ENCODE results near the gene ROBO3.

DNA sequence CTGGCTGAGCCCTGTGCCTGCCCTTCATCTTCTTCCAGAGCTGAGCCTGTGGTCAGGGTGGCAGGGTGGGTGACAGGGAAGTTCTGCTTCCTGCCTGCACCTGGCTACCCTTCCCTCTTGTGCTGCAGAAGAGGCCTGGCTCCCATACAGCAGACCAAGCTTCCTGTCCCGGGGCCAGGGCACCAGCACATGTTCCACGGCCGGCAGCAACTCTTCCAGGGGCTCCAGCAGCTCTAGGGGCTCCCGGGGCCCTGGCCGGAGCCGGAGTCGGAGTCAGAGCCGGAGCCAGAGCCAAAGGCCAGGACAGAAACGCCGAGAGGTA is 15.0 kb downstream of the ROBO3 start:
- TF ChIP-seq ZNF555 (tag by site-specific recombination; conservative IDR thresholded peaks at IDR 0.05) (no peak), ZNF707 (tag by site-specific recombination; IDR thresholded peaks at IDR 0.05) (no peak), KLF9 (tag by site-specific recombination; IDR thresholded peaks at IDR 0.05; ENCODE audit: low read depth) (no peak), ZNF501 (tag by site-specific recombination; IDR thresholded peaks at IDR 0.05) (no peak), HOXA7 (CRISPR knock-in tag; IDR thresholded peaks at IDR 0.05; ENCODE audit: borderline replicate concordance) (no peak), ZSCAN16 (tag by site-specific recombination; IDR thresholded peaks at IDR 0.05) (no peak), ZFP69B (tag by site-specific recombination; IDR thresholded peaks at IDR 0.05) (no peak), ZNF157 (tag by site-specific recombination; IDR thresholded peaks at IDR 0.05) (no peak), ZFP37 (tag by site-specific recombination; IDR thresholded peaks at IDR 0.05) (no peak), MYNN (tag by site-specific recombination; IDR thresholded peaks at IDR 0.05; ENCODE audit: borderline replicate concordance) (no peak)
- TF ChIP-seq, protein P1, sequence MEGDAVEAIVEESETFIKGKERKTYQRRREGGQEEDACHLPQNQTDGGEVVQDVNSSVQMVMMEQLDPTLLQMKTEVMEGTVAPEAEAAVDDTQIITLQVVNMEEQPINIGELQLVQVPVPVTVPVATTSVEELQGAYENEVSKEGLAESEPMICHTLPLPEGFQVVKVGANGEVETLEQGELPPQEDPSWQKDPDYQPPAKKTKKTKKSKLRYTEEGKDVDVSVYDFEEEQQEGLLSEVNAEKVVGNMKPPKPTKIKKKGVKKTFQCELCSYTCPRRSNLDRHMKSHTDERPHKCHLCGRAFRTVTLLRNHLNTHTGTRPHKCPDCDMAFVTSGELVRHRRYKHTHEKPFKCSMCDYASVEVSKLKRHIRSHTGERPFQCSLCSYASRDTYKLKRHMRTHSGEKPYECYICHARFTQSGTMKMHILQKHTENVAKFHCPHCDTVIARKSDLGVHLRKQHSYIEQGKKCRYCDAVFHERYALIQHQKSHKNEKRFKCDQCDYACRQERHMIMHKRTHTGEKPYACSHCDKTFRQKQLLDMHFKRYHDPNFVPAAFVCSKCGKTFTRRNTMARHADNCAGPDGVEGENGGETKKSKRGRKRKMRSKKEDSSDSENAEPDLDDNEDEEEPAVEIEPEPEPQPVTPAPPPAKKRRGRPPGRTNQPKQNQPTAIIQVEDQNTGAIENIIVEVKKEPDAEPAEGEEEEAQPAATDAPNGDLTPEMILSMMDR (tag by site-specific recombination; IDR thresholded peaks at IDR 0.05), result no peak
- TF ChIP-seq, protein P2, sequence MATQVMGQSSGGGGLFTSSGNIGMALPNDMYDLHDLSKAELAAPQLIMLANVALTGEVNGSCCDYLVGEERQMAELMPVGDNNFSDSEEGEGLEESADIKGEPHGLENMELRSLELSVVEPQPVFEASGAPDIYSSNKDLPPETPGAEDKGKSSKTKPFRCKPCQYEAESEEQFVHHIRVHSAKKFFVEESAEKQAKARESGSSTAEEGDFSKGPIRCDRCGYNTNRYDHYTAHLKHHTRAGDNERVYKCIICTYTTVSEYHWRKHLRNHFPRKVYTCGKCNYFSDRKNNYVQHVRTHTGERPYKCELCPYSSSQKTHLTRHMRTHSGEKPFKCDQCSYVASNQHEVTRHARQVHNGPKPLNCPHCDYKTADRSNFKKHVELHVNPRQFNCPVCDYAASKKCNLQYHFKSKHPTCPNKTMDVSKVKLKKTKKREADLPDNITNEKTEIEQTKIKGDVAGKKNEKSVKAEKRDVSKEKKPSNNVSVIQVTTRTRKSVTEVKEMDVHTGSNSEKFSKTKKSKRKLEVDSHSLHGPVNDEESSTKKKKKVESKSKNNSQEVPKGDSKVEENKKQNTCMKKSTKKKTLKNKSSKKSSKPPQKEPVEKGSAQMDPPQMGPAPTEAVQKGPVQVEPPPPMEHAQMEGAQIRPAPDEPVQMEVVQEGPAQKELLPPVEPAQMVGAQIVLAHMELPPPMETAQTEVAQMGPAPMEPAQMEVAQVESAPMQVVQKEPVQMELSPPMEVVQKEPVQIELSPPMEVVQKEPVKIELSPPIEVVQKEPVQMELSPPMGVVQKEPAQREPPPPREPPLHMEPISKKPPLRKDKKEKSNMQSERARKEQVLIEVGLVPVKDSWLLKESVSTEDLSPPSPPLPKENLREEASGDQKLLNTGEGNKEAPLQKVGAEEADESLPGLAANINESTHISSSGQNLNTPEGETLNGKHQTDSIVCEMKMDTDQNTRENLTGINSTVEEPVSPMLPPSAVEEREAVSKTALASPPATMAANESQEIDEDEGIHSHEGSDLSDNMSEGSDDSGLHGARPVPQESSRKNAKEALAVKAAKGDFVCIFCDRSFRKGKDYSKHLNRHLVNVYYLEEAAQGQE (tag by site-specific recombination; IDR thresholded peaks at IDR 0.05), result no peak
